ENCODE measurements around the gene P2RX6.

Gene P2RX6

DNA sequence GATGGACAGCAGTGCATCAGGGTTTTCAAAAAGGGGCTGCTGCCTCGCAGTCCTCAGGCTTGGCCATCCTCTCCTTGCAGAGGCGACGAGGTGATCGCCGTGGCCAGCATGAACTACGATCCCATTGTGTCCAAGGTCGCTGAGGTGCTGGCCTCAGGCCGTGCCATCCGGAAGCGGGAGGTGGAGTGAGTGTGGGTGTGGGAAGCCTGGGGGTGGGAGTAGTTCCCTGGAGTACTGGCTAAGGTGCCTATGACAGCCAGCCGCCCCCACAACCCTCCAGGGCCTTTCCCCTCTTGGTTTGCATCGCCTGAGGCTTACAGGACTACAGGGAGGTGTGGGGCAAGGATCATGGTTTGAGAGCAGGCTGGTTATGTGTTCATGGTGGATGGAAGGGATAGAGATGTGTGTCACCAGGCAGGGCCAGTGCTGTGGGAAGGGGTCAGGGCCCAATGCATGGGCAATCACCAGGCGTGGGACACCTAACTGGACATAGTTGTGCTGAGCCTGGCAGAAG, 35.0 kb upstream of the P2RX6 start:
- DNase-seq (ENCODE audit: low read depth): no peak

- DNase-seq (ENCODE audit: low read depth): no peak
Observed at GRCh38 chr22:20980523-20980922, 34.4 kb upstream of the P2RX6 start.

DNA sequence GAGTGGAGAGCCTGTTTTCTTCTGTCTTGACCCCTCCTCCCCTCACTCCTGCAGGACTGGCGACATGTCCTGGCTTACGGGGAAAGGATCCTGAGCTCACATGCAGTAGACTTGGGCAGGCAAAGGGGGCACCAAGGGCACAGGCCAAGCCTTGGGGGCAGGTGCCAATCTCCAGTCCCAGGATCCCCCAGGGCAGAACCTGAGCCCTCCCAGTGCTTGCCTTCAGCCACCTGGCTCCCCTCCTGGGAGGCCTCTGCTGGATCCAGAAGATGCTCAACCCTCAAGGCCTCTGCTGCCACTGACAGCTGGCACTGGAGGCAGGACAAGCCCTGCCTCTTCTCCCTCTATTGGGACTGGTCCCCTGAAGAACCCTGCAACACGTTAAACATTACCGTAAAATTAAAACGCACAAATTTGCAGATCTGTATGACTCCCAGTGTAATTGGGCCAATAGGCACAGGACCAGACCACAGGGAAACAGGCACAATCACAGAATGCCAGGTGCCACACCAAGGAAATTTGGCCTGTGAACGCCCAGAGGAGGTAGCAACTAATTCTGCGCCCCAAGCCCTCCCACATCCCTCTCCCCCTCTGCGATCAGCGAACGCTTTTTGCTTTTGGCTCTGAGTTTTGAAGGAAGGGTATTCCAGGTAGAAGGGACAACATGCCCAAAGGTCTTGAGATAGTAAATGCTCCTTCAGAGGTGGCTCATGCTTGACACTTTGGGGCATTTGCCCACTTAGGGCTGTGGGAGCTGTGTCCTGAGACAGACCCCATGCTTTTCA, 33.8 kb upstream of the P2RX6 start:
- DNase-seq (ENCODE audit: low read depth): no peak

DNA sequence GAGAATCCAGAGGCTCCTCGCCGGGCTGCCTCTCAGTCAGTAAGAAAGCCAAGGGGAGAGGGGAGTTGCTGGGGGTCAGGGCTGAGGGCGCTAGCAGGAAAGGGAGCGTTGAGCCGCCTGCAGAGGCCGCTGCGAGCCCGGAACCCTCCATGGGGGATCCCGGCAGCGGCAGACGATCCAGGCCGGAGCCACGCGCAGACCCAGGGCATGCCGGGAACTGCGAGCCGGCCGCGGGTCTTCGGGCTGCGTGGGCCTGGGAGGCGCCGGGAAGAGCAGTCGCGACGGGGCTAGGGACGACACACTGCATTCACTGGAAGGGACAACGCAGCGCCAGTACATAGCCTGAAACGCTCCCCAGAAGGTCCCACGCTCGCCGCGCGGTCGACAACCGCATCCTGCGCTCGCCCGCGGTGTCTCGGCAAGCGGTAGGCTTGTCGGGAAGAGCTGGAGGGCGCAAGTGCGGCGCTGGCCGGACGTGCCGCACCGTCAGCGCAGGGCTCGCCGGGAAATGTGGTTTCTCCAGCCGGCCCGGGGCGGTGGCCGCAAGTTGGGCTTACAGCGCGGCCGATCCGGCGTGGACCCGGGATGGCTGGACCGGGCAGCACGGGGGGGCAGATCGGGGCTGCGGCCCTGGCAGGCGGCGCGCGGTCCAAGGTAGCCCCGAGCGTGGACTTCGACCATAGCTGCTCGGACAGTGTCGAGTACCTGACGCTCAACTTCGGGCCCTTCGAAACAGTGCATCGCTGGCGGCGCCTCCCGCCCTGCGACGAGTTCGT, 33.0 kb upstream of the P2RX6 start, which contains the start of gene LZTR1:
Gene LZTR1, plus strand, starts transcription at position 511 of the 776 bp plus-strand sequence. Its CDS starts 75 bp downstream, at position 586.
- DNase-seq (ENCODE audit: low read depth): peak; percentile 44

- DNase-seq (ENCODE audit: low read depth): no peak
Observed at GRCh38 chr22:20982563-20982882, 32.4 kb upstream of the P2RX6 start.

- no peak for DNase-seq (ENCODE audit: low read depth)
Observed at GRCh38 chr22:20983081-20983771, 31.7 kb upstream of the P2RX6 start.

DNA sequence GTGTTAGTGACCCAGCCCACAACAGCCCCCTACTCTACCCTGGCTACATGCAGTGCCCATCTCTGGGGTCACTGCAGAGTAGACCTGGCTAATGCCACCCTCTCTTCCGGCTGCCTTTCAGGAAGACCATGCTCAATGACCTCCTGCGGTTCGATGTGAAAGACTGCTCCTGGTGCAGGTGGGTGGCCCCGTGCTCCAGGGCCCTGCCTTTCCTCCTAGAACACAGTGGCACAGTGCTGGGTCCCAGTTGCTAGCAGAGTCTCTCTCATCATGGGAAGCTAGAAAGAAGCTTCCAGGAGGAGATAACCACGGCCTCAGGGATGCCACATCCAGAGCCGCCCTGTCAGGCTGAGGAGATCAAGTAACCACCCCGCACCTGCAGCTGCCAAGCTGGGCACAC, 29.2 kb upstream of the P2RX6 start:
- no peak for DNase-seq (ENCODE audit: low read depth)

DNA sequence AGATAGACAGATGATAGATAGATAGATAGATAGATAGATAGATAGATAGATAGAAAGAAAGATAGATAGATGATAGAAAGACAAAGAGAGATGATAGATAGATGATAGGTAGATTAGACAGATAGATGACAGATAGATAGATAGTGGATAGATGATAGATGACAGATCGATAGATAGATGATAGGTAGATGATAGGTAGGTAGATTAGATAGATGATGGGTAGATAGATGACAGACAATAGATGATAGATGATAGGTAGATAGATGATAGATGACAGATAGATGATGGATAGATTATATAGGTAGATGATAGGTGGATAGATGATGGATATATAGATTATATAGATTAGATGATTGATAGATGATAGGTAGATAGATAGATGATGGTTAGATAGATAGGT, 28.6 kb upstream of the P2RX6 start:
- DNase-seq (ENCODE audit: low read depth): no peak

DNA sequence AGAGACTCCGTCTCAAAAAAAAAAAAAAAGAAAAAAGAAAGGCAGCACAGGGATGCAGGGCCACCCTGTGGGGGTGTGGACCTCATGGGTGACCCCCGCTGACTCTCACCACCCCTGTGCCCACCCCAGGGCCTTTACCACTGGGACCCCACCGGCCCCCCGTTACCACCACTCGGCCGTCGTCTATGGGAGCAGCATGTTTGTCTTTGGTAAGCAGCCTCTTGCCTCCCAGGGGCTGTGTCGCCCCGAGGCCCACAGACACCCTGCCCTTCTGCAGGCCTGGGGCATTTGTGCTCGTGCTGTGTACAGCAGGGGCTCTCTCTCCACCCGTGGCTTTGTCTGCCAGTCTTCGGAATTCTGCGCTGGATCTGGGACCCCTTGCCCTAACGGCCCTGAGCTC, 27.6 kb upstream of the P2RX6 start:
- no peak for DNase-seq (ENCODE audit: low read depth)

DNA sequence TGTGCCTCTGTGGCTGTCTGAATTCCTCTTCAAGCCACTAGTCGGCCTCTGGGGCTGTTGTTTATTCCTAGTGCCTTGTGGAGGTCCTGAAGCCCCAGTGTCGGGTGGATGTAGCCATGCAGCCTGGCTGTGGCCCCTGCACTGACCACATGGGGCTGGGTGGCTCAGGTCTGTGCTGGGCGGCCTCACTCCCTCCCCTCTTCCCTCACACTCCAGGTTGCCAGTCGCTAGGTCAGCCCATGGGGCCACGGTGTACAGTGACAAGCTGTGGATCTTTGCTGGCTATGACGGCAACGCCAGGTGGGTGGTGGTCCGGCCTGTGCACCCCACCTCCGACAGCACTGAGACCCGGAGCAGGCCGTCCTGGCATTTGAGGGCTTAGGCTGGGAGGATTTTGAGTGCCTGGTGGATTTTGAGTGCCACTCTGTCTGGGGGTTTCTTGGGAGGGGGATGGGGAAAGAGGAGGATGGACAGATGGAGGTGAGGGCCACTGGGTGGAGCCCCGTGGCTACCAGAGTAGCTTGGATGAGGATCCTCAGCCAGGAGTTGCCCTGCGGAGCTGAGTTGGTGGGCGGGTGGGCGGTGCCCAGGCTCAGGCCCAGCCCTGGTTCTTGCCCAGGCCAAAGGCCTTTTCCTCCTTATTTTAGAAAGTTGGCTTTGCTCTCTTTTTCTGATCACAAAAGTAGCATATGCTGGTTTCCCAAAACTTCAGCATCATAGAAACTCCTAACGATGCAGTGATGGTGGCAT, 26.2 kb upstream of the P2RX6 start:
- DNase-seq (ENCODE audit: low read depth): no peak

DNA sequence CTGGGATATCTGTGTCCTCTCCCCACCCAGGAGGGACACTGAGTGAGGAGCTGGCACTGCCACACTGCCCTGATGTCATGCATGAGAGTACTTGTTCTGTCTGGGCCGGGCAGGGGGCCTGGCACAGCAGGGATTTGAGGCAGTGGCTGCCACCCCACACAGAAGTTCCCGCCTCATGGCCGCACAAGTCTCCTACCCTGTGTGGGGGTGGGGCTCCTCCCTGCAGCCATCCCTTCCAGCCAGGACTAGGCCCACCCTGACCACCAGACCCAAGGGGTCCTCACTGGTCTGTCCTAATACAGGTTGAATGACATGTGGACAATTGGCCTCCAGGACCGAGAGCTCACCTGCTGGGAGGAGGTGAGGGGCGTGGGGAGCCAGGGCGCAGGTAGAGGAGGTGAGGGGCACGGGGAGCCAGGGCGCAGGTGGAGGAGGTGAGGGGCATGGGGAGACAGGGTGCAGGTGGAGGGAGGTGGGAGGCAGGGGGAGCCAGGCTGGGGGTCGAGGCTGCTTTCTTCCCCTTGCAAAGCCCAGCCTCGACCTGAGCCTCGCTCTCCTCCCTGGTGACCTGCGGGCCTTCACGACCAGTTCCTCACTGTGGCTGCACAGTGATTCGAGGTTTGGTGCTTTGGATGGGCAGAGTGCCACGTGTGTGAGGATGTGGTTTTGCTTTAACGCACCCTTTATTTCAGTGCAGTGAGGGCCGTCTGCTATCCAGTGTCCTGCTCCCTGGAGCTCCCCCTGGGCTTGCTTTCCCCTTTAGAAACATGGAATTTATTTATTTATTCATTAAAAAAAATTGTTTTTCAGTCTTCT, 25.4 kb upstream of the P2RX6 start:
- no peak for DNase-seq (ENCODE audit: low read depth)

DNA sequence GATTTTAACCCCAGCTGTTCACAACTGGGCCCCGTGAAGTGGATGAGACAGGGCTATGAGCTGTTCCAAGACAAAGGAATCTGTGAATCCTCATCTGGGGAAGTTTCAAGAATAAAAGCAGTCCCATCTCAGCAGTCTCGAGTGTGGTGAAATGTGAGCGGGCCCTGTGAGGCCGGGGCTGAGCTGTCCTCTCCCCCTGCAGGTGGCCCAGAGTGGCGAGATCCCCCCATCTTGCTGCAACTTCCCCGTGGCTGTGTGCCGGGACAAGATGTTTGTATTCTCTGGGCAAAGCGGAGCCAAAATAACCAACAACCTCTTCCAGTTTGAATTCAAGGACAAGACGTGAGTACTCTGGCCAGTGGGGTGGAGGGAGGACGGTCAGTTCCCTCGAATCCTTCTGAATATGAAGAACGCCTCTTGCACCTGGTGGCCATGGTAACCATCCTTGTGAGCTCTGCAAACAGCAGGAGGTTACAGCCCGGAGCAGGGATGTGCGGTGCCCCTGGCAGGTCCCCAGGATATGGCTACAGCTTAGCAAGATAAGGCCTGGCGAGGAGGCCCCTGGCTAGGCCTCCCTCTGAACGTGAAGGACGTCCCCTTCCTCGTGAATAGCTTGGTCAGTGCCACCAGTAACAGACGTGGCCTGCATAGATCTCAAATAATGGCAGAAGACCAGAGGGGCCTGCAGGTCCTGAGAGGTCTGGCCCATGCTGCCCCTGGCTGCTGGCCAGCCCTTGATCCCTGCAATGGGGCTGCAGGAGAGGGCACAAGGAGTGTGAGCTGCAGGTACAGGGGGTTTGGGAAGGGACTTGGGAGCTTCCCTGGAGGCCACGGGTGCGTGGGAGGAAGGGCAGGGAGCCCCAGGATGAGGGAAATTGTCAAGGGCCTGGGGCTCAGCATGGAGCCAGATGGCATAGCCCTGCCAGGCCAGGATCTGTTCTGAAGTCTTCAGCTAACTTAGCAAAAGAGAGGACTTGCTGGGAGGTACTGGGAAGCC, 24.5 kb upstream of the P2RX6 start:
- no peak for DNase-seq (ENCODE audit: low read depth)

GRCh38 chr22:20991252-20992055, 23.5 kb upstream of the P2RX6 start:
- no peak for DNase-seq (ENCODE audit: low read depth)

GRCh38 chr22:20992056-20992442, 22.9 kb upstream of the P2RX6 start:
- no peak for DNase-seq (ENCODE audit: low read depth)

- no peak for DNase-seq (ENCODE audit: low read depth)
Observed at GRCh38 chr22:20992456-20993303, 22.3 kb upstream of the P2RX6 start.

DNA sequence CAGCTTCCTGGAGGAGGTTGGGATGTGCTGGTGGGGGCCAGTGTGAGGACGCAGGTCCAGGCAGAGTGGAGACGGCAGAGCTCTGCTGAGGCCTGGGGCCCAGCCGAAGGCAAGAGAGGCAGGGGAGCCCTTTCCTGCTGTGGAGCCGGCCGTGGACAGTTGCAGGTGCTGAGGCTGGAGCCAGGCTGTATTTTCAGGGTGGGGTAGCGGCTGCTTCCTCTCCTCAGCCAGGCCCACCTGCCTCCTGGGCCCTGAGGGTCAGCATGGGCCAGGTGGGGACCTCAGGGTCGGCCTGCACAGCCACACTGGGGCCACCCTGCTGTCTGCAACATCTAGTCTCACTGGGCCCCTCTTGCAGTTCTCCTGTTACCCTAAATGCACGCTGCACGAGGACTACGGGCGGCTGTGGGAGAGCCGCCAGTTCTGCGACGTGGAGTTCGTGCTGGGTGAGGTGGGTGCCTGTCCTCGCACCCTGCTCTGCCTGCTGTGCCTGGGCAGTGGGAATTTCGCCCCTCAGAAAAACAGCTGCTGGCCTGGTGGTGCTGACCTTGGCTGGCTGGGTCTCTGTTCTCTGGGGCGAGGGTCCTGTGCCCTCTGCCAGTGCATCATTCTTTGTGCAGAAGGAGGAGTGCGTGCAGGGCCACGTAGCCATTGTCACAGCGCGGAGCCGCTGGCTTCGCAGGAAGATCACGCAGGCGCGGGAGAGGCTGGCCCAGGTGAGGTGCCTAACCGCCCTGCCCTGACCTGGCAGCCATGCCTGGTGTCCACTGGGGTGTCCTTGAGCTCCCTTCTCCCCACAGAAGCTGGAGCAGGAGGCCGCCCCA, 21.4 kb upstream of the P2RX6 start:
- no peak for DNase-seq (ENCODE audit: low read depth)

All from T follicular helper cell (primary cell).